KMS-11 (cell line): ENCODE data around the gene PERCC1.

ENCODE experiments used
- H2AFZ ChIP-seq: fragments of 200-600 bp; sonication (generic); 2 replicates; pipeline ENCODE4 v1.6.1; 2016; ENCODE audit warnings: antibody characterized with exemption, mixed run types, low read depth
- H3K27ac ChIP-seq: fragments of 200-600 bp; sonication (generic); 2 replicates; pipeline ENCODE4 v1.6.1; 2016; ENCODE audit warnings: mild to moderate bottlenecking, mixed run types
- H3K27me3 ChIP-seq: fragments of 200-600 bp; sonication (generic); 2 replicates; pipeline ENCODE4 v1.6.1; 2017; ENCODE audit warnings: mild to moderate bottlenecking, low read depth, mixed run types, moderate library complexity; ENCODE audit not compliant: insufficient read depth
- H3K36me3 ChIP-seq: fragments of 200-600 bp; sonication (generic); 2 replicates; pipeline ENCODE4 v1.6.1; 2017; ENCODE audit warnings: mild to moderate bottlenecking, mixed run types; ENCODE audit not compliant: insufficient read depth
- H3K4me1 ChIP-seq: fragments of 200-600 bp; sonication (generic); 2 replicates; pipeline ENCODE4 v1.6.1; 2016; ENCODE audit warnings: mild to moderate bottlenecking, low read depth, mixed run types; ENCODE audit not compliant: poor library complexity, severe bottlenecking
- H3K4me2 ChIP-seq: fragments of 200-600 bp; sonication (generic); 2 replicates; pipeline ENCODE4 v1.7.0; 2016; ENCODE audit warnings: mild to moderate bottlenecking, mixed run types
- H3K4me3 ChIP-seq: fragments of 200-600 bp; sonication (generic); IDR thresholded peaks from 2 replicates; pipeline ENCODE4 v1.6.1; 2017; ENCODE audit warnings: low read depth, low read length, mixed read lengths; ENCODE audit not compliant: insufficient read depth
- H3K79me2 ChIP-seq: fragments of 200-600 bp; sonication (generic); 2 replicates; pipeline ENCODE4 v1.6.1; 2016; ENCODE audit warnings: low read depth, mixed run types; ENCODE audit not compliant: insufficient read depth
- H3K9ac ChIP-seq: fragments of 200-600 bp; sonication (generic); 2 replicates; pipeline ENCODE4 v1.6.1; 2016; ENCODE audit warnings: mild to moderate bottlenecking, mixed run types
- H4K20me1 ChIP-seq: fragments of 200-600 bp; sonication (generic); 2 replicates; pipeline ENCODE4 v1.6.1; 2016; ENCODE audit warnings: mild to moderate bottlenecking, mixed run types; ENCODE audit not compliant: insufficient read depth
- CTCF ChIP-seq: fragments of 200-600 bp; sonication (generic); conservative IDR thresholded peaks from 2 replicates; pipeline ENCODE4 v1.6.1; 2017; ENCODE audit warnings: low read depth, mild to moderate bottlenecking, antibody characterized with exemption, low read length, moderate library complexity, mixed read lengths

PERCC1 gene

GRCh38 chr16:1481906-1482835 is 51.3 kb downstream of the PERCC1 start:
- no peak overlapping the region for H3K4me2 ChIP-seq
- H3K4me1 ChIP-seq: peaks cover 8% of the 10 kb centered on the region
- no peak overlapping the region for H3K27ac ChIP-seq
- H4K20me1 ChIP-seq: no peaks in the 10 kb centered on the region
- no peak for TF ChIP-seq CTCF
- H3K27me3 ChIP-seq: peaks cover 55% of the 10 kb centered on the region
- H2AFZ ChIP-seq: no peak overlapping the region; the same call in 1 of the 2 replicates
- H3K9ac ChIP-seq: no peak overlapping the region
- no peak overlapping the region for H3K4me3 ChIP-seq
- no peaks in the 10 kb centered on the region for H3K79me2 ChIP-seq
- H3K36me3 ChIP-seq: no peaks in the 10 kb centered on the region
